WTC11 (cell line): ENCODE results near the gene TMTC3.

Experiments
- AFF4 ChIP-seq: sonication (generic); formaldehyde crosslinking; IDR thresholded peaks from 2 replicates; pipeline ENCODE4 v1.8.1; 2023; ENCODE audit warnings: mild to moderate bottlenecking, missing genetic modification reagents, borderline replicate concordance
- ATF3 ChIP-seq: sonication (generic); formaldehyde crosslinking; conservative IDR thresholded peaks from 2 replicates; pipeline ENCODE4 v1.8.1; 2022; ENCODE audit warnings: mild to moderate bottlenecking, missing genetic modification reagents
- CTCF ChIP-seq: fragments of 200-600 bp; IDR thresholded peaks from 2 replicates; pipeline ENCODE4 v1.8.0; 2022; ENCODE audit warnings: antibody characterized with exemption
- E2F4 ChIP-seq: sonication (generic); formaldehyde crosslinking; IDR thresholded peaks from 2 replicates; pipeline ENCODE4 v1.8.1; 2022; ENCODE audit warnings: low read depth, mild to moderate bottlenecking, moderate library complexity, missing genetic modification reagents, borderline replicate concordance
- JUN ChIP-seq: sonication (generic); formaldehyde crosslinking; IDR thresholded peaks from 2 replicates; pipeline ENCODE4 v1.8.0; 2023; ENCODE audit warnings: mild to moderate bottlenecking, missing genetic modification reagents
- MAX ChIP-seq: sonication (generic); formaldehyde crosslinking; IDR thresholded peaks from 2 replicates; pipeline ENCODE4 v1.8.0; 2022; ENCODE audit warnings: mild to moderate bottlenecking, missing genetic modification reagents
- MYBL2 ChIP-seq: sonication (generic); formaldehyde crosslinking; IDR thresholded peaks from 2 replicates; pipeline ENCODE4 v1.8.1; 2023; ENCODE audit warnings: mild to moderate bottlenecking, moderate library complexity, missing genetic modification reagents
- NR3C1 ChIP-seq: sonication (generic); formaldehyde crosslinking; conservative IDR thresholded peaks from 2 replicates; pipeline ENCODE4 v1.8.1; 2023; ENCODE audit warnings: low read depth, mild to moderate bottlenecking, missing genetic modification reagents
- SMAD3 ChIP-seq: sonication (generic); formaldehyde crosslinking; IDR thresholded peaks from 2 replicates; pipeline ENCODE4 v1.8.0; 2022; ENCODE audit warnings: missing genetic modification reagents, mild to moderate bottlenecking, borderline replicate concordance
- ZNF512 ChIP-seq: sonication (generic); formaldehyde crosslinking; IDR thresholded peaks from 2 replicates; pipeline ENCODE4 v1.8.1; 2022; ENCODE audit warnings: missing genetic modification reagents, borderline replicate concordance
- ZSCAN18 ChIP-seq: fragments of 250-450 bp; sonication (Bioruptor Pico); IDR thresholded peaks from 2 replicates; pipeline ENCODE4 v2.1.2; 2022; ENCODE audit warnings: mild to moderate bottlenecking, moderate library complexity
- TF ChIP-seq, protein P1 (sequence below): sonication (generic); formaldehyde crosslinking; IDR thresholded peaks from 2 replicates; pipeline ENCODE4 v1.8.1; 2023; ENCODE audit warnings: mild to moderate bottlenecking, missing genetic modification reagents, moderate library complexity

DNA sequence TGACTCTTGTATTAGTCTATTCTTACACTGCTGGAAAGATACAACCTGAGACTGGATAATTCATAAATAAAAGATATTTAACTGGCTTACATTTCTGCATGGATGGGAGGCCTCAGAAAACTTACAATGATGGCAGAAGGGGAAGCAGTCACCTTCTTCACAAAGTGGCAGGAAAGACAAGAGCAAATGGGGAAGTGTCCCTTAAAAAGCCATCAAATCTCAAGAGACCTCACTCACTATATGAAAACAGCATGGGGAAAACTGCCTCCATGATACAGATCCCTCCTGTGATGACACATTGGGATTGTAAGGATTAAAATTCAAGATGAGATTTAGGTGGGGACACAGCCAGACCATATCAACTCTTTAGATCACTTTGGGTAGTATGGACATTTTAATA, 83.7 kb downstream of the TMTC3 start:
- no peak for TF ChIP-seq MYBL2
- TF ChIP-seq CTCF = no peak
- TF ChIP-seq, protein P1, sequence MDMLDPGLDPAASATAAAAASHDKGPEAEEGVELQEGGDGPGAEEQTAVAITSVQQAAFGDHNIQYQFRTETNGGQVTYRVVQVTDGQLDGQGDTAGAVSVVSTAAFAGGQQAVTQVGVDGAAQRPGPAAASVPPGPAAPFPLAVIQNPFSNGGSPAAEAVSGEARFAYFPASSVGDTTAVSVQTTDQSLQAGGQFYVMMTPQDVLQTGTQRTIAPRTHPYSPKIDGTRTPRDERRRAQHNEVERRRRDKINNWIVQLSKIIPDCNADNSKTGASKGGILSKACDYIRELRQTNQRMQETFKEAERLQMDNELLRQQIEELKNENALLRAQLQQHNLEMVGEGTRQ (CRISPR knock-in tag) = no peak
- TF ChIP-seq ZSCAN18 = no peak
- TF ChIP-seq AFF4 (CRISPR knock-in tag) = no peak
- TF ChIP-seq JUN = no peak
- TF ChIP-seq SMAD3 (CRISPR knock-in tag) = no peak
- no peak for TF ChIP-seq MAX (CRISPR knock-in tag)
- TF ChIP-seq NR3C1 (CRISPR knock-in tag) = no peak
- TF ChIP-seq E2F4 (CRISPR knock-in tag) = no peak
- TF ChIP-seq ATF3 = no peak
- no peak for TF ChIP-seq ZNF512
